Muscle of leg (tissue), 11 donors: ENCODE data around the gene MALT1. TPM values are rescaled to one million over a fixed set of nuclear protein-coding genes. Genes with fewer than 3 reads are reported as not detected.

Source experiments
- DNase-seq: peaks from one replicate; pipeline ENCODE4 v3.0.0; 2013
- H3K27ac ChIP-seq: one replicate; pipeline ENCODE4 v1.5.1; 2013; ENCODE audit warnings: mild to moderate bottlenecking, low read length, control low read depth
- H3K27me3 ChIP-seq: one replicate; pipeline ENCODE4 v1.6.1; 2013; ENCODE audit warnings: low read length; ENCODE audit not compliant: control insufficient read depth, insufficient read depth
- H3K36me3 ChIP-seq: one replicate; pipeline ENCODE4 v1.6.1; 2013; ENCODE audit warnings: low read length; ENCODE audit not compliant: control insufficient read depth, insufficient read depth
- H3K4me1 ChIP-seq: one replicate; pipeline ENCODE4 v1.6.1; 2013; ENCODE audit warnings: low read length; ENCODE audit not compliant: control insufficient read depth, insufficient read depth
- H3K4me3 ChIP-seq: one replicate; pipeline ENCODE4 v1.5.1; 2013; ENCODE audit warnings: low read length, control low read depth
- H3K9me3 ChIP-seq: replicated peaks from 2 replicates; pipeline ENCODE4 v1.6.1; 2013; ENCODE audit warnings: low read depth, low read length; ENCODE audit not compliant: control insufficient read depth
- WGBS: methylation state at CpG from one replicate; pipeline ENCODE4 v1.1.5; 2013; ENCODE audit warnings: missing lambda C conversion rate; ENCODE audit not compliant: insufficient coverage; 5-methylcytosine and 5-hydroxymethylcytosine counted together
- polyA plus RNA-seq, 8 donors: library from polyadenylated mRNA; unstranded; fragments of 120-200 nt; gene quantifications; one replicate each; pipeline versions ENCODE4 v1.2.1 to v1.2.3, GENCODE V29; 2013; ENCODE audit warnings: inconsistent platforms in 1 of 8, low replicate concordance in 1 of 8; ENCODE audit not compliant: insufficient read length in 8 of 8, insufficient read depth in 1 of 8
- total RNA-seq: library from RNA; stranded (reverse); fragments of 120-200 nt; gene quantifications from one replicate; pipeline ENCODE4 v1.2.4, GENCODE V29; 2013

MALT1 gene
- total and polyA plus RNA-seq, 9 donors = 10.7 to 21.3 (median 12.5) TPM

DNA sequence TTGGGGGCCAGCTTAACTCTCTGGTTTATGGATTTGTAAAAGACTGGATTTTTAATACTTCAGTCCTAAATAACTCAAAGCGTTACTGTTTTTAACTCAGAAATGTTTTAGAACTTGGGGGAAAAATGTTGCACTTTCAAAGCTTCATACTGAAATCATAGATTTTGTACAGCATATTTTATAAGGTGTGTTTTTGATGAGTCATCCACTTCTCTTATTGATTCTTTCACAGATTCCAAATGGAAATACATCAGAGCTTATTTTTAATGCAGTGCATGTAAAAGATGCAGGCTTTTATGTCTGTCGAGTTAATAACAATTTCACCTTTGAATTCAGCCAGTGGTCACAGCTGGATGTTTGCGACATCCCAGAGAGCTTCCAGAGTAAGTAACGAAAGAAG lies 28.9 kb downstream of the MALT1 start:
- no CpG with 5 or more reads among the region's 4 CpGs for WGBS
- Histone ChIP-seq H3K27me3 (no peaks in the 10 kb centered on the region), H3K4me3 (no peak overlapping the region), H3K27ac (no peak overlapping the region), H3K9me3 (no peaks in the 10 kb centered on the region), H3K4me1 (no peaks in the 10 kb centered on the region), H3K36me3 (peaks cover 13% of the 10 kb centered on the region)
- no peak for DNase-seq

DNA sequence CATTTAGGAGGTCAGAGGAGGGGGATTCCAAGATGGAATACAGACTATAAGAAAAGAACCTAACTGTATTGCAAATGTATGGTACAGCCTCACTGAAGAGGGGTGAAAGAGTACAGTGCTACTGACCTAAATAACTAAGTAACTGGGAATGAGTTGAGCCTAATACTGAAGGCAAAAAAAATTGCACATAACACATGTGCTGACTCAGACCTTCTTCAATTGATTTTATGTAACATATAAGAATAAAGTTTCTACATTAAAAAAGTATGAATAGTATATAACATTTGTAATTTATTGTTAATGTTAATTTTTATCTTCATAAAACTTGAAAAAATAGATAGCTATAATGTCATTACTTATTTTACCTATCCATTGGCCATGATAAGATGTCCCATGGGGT lies 41.7 kb downstream of the MALT1 start:
- Histone ChIP-seq H3K36me3 (peaks cover 4% of the 10 kb centered on the region), H3K27ac (no peak overlapping the region), H3K9me3 (no peaks in the 10 kb centered on the region), H3K4me3 (no peak overlapping the region), H3K4me1 (no peaks in the 10 kb centered on the region), H3K27me3 (no peaks in the 10 kb centered on the region)
- DNase-seq = no peak

DNA sequence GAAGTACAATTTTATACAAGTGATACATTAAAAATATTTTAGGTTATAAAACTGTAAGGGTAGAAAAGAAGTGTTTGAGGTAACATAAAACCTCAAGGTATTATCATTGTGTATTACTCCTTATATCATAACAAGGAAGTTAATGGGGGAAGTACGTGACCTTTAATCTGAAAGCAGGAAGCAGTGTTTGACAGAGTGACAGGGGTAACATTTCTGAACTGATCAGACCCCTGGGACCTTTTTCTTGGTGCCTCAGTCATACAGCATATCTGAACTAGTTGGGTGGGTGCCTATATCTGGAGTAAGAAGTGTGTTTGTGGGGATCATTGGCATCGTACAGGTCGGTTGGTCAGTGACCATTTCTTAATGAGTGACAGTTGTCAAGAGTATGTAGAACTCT lies 43.0 kb downstream of the MALT1 start:
- no peak overlapping the region for H3K27ac ChIP-seq
- no peaks in the 10 kb centered on the region for H3K9me3 ChIP-seq
- WGBS = no CpG with 5 or more reads among the region's 3 CpGs
- no peaks in the 10 kb centered on the region for H3K4me1 ChIP-seq
- H3K36me3 ChIP-seq = no peaks in the 10 kb centered on the region
- no peak overlapping the region for H3K4me3 ChIP-seq
- H3K27me3 ChIP-seq = no peaks in the 10 kb centered on the region
- DNase-seq = no peak

DNA sequence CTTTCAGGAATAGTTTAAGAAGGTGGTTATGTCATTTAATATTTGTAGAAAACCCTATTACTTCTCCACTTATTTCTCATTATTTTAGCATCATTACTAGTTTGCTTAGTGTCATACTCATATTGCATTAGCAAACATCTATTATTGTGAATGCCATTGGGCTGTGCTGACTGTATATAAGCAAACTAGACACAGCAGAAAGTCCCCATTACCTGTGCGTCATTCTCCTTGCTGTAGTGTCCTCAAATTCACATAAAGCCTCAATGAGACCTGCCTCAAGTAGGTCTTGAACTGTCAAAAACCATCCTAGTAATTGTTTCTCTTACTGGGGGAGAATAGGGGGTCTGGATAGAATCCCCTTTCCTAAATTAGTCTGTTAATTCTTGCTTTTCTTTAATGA lies 43.6 kb downstream of the MALT1 start:
- Histone ChIP-seq H3K27me3 (no peaks in the 10 kb centered on the region), H3K36me3 (no peaks in the 10 kb centered on the region), H3K27ac (no peak overlapping the region), H3K4me3 (no peak overlapping the region), H3K9me3 (no peaks in the 10 kb centered on the region), H3K4me1 (no peaks in the 10 kb centered on the region)
- WGBS = no CpG with 5 or more reads among the region's 1 CpG
- no peak for DNase-seq

DNA sequence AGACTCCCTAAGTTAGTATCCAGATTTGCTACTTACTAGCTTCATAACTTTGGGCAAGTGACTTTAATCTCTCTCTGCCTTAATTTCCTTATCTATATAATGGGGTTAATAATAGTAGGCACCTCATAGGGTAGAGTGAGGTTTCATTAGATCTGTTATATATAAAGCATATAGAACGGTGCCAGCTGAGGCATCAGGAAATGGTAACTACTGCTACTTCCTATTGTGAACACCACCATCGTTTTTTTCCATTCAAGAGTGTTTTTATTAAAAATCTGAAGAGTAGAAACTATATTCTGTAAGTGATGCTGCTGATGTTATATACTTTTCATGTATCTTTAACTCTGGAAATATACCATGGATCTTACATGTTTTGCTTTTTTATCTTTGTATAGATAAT lies 44.3 kb downstream of the MALT1 start:
- no peaks in the 10 kb centered on the region for H3K9me3 ChIP-seq
- no CpG with 5 or more reads among the region's 2 CpGs for WGBS
- H3K4me3 ChIP-seq = no peak overlapping the region
- H3K4me1 ChIP-seq = no peaks in the 10 kb centered on the region
- DNase-seq = no peak
- H3K36me3 ChIP-seq = no peaks in the 10 kb centered on the region
- H3K27ac ChIP-seq = no peak overlapping the region
- no peaks in the 10 kb centered on the region for H3K27me3 ChIP-seq

DNA sequence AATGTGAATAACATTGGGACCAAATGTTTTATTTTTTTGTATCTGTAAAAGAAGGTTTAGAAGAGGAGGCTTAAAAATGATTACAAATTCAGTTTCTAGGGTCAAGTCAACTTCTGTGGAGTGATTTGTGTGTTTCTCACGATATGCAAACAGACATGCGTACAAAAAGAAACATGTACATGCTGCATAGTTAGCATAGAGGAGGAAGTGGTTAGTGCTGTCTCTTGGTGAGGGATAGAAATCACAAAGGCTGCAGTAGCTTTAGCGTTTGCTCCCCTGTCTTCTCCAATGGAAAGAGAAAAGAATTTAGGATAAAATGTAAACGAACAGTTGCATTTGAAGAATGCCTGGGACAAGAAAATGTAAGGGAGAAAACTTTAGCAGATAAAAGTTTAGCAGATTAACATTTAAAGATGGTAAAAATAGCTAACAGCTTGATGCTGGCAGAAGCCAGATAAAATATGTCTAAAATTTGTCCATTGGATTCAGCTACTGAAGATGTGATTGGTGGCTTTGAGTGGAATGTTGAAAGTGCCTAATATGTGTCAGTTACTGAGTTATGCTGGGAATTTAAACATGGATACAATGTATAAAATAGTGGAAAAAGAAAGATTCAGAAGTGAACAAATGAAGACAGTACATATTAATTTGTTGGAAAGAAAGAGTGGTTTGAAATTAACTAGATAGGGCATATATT lies 44.9 kb downstream of the MALT1 start:
- H3K27ac ChIP-seq = no peak overlapping the region
- no peaks in the 10 kb centered on the region for H3K27me3 ChIP-seq
- H3K4me1 ChIP-seq = no peaks in the 10 kb centered on the region
- H3K4me3 ChIP-seq = no peak overlapping the region
- 100% methylated on average over 2 of the region's 4 CpGs for WGBS
- H3K36me3 ChIP-seq = no peaks in the 10 kb centered on the region
- no peak for DNase-seq
- H3K9me3 ChIP-seq = no peaks in the 10 kb centered on the region

DNA sequence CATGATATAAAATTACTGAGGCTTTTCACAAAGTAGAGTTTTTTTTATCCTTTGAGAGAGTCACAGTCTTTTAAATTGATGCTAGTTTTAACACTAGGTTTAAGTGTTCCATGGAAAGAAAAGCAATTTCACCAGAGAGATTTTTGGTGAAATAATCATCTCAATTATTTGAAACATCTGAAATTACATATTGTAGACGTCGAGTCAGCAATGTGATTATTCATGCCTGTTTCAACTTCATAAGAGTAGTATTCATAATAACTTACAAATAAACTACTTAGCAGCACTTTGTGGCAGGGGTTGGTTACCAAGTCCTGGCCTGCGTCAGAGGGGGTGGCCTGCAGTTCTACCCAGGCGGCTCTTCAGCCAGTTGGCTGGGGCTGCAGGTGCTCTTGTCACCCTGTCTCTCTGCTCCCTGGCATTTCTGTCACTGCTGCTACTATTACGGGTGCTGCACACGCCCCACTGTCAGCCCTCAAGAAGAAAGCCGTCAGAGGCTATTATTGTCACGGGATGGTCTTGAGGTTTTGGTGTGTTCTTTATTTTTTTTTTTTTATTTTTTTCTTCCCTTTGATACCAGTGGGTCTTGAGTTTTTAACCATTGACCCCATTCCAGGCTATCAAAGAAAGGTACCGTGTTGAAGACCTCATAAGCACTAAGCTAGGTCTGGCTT lies 50.4 kb downstream of the MALT1 start:
- peaks cover 2% of the 10 kb centered on the region for H3K36me3 ChIP-seq

DNA sequence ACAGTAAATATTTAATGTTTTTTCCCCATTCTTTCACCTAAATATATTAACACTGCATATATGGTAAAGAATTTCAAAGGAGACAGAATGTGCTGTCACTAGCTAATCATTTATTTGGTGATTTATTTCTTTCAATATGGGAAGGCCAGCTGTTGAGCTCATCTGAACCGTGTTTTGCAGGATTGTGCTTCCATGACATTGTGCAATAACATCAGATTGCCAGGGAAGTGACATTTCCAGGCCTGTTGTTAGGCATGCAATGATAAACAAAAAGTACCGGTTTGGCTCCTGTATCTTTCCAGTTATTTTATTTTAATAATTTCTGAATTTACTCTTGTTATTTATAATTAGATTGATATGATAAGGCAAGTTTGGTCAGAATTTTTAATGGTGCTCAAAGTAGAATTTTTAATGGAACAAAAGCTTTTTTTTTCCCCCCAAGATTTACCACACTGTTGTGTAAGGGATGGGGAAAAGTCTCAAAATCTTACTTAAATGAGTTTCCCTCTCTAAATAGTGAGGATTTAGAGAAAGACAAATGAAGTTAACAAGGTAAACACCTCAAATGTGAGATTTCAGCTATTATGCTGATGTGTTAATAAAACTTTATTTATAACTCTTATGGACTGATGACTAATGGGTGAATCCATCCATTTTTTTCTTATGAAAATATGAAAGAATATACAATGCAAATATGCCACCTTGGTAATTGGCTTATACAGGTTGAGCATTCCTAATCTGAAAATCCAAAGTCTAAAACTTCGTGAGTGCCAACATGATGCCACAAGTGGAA lies 52.7 kb downstream of the MALT1 start:
- 17% methylated on average over 1 of the region's 3 CpGs for WGBS
- H3K27me3 ChIP-seq = no peaks in the 10 kb centered on the region
- H3K4me1 ChIP-seq = peaks cover 7% of the 10 kb centered on the region
- H3K4me3 ChIP-seq = no peak overlapping the region
- H3K36me3 ChIP-seq = peaks cover 5% of the 10 kb centered on the region
- H3K27ac ChIP-seq = no peak overlapping the region
- H3K9me3 ChIP-seq = no peaks in the 10 kb centered on the region
- no peak for DNase-seq

More for the DNA sequence above, 50.4 kb downstream of the MALT1 start:
- no peak for DNase-seq
- no peaks in the 10 kb centered on the region for H3K4me1 ChIP-seq
- no peaks in the 10 kb centered on the region for H3K9me3 ChIP-seq
- no peak overlapping the region for H3K4me3 ChIP-seq
- WGBS = 87% methylated on average over 3 of the region's 9 CpGs
- no peak overlapping the region for H3K27ac ChIP-seq
- no peaks in the 10 kb centered on the region for H3K27me3 ChIP-seq

DNA sequence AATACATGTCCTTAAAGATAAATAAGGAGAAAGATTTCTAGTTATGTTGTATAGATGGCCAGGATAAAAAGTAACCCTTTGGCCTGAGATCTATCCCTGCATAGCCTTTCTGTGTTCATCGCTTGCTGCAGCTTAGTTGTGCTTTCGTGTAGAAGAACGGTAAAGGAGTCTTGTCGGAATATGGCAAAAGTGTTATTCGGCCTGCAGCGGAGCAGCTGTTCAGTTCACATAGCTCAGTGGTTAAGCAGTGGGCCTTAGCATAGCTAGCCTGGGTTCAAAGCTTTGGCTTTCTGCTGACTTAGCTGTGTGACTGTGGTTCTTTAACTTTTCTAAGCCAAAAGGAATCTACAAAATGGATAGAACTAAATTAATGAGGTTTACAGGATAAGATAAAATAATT lies 55.4 kb downstream of the MALT1 start:
- Histone ChIP-seq H3K27me3 (no peaks in the 10 kb centered on the region), H3K4me1 (peaks cover 7% of the 10 kb centered on the region), H3K4me3 (no peak overlapping the region), H3K9me3 (no peaks in the 10 kb centered on the region), H3K36me3 (peaks cover 5% of the 10 kb centered on the region), H3K27ac (no peak overlapping the region)
- WGBS = 47% methylated on average over 5 of the region's 6 CpGs
- DNase-seq = peak; percentile 54

DNA sequence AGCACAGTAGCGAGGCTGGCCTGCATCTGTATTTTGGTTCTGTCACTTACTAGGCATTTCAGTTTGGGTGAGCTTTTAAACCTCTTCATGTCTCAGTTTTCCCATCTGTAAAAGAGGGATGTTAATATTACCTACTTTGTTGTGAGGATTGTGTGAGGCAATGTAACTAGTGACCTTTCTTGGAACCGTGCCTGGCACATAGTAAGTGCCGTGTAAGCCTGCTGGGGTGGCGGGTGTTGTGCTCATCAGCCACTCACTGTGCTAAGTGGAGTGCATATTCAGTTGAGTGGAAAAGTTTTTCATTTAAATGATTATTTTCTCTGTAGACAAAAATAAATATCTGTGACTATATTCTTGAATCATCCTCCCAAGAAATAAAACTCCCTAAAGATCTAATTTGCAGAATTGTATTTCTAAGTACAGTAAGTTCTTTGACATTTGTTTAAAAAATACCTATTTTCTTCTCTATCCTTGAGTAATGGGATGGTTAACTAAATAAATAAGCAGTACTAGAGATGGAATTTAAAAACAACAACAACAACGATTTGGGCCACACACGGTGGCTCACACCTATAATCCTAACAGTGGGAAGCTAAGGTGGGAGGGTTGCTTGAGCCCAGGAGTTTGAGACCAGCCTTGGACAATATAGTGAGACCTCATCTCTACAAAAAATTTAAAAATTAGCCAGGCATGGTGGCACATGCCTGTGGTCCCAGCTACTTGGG lies 56.7 kb downstream of the MALT1 start:
- peaks cover 7% of the 10 kb centered on the region for H3K4me1 ChIP-seq
- H3K27ac ChIP-seq = no peak overlapping the region
- WGBS = 60% methylated on average over 3 of the region's 6 CpGs
- no peak overlapping the region for H3K4me3 ChIP-seq
- DNase-seq = peak; percentile 16
- H3K27me3 ChIP-seq = no peaks in the 10 kb centered on the region
- H3K36me3 ChIP-seq = peaks cover 3% of the 10 kb centered on the region
- H3K9me3 ChIP-seq = no peaks in the 10 kb centered on the region
